MM.1S (cell line): ENCODE measurements around the gene KIF17.
A peak's percentile ranks its signal among the peaks of the same experiment; 100 is the strongest.

Source experiments
- DNase-seq: peaks from one replicate; pipeline ENCODE4 v3.0.0-alpha.2; 2015
- H2AFZ ChIP-seq: fragments of 300-600 bp; sonication (generic); 2 replicates; pipeline ENCODE4 v1.6.0; 2016; ENCODE audit warnings: antibody characterized with exemption, low read length
- H3F3A ChIP-seq: fragments of 300-600 bp; sonication (generic); 2 replicates; pipeline ENCODE4 v1.6.1; 2016; ENCODE audit warnings: mild to moderate bottlenecking, antibody characterized with exemption, low read length, moderate library complexity, mixed read lengths; ENCODE audit not compliant: insufficient read depth
- H3K27ac ChIP-seq: fragments of 300-600 bp; sonication (generic); 2 replicates; pipeline ENCODE4 v1.5.1; 2016; ENCODE audit warnings: mild to moderate bottlenecking, low read length
- H3K27me3 ChIP-seq: fragments of 300-600 bp; sonication (generic); replicated peaks from 2 replicates; pipeline ENCODE4 v1.6.0; 2016; ENCODE audit warnings: low read length; ENCODE audit not compliant: insufficient read depth
- H3K36me3 ChIP-seq: fragments of 300-600 bp; sonication (generic); replicated peaks from 2 replicates; pipeline ENCODE4 v1.6.1; 2016; ENCODE audit warnings: mild to moderate bottlenecking, low read length, mixed read lengths; ENCODE audit not compliant: insufficient read depth
- H3K4me1 ChIP-seq: fragments of 300-600 bp; sonication (generic); 2 replicates; pipeline ENCODE4 v1.6.1; 2016; ENCODE audit warnings: low read length, mixed read lengths
- H3K4me2 ChIP-seq: fragments of 300-600 bp; sonication (generic); 2 replicates; pipeline ENCODE4 v1.6.0; 2016; ENCODE audit warnings: low read depth, low read length
- H3K4me3 ChIP-seq: fragments of 300-600 bp; sonication (generic); 2 replicates; pipeline ENCODE4 v1.5.1; 2016; ENCODE audit warnings: low read length, mixed read lengths
- H3K79me2 ChIP-seq: fragments of 300-600 bp; sonication (generic); 2 replicates; pipeline ENCODE4 v1.6.1; 2016; ENCODE audit warnings: mixed run types, low read length, mixed read lengths
- H3K9ac ChIP-seq: fragments of 300-600 bp; sonication (generic); 2 replicates; pipeline ENCODE4 v1.6.1; 2016; ENCODE audit warnings: low read length, mixed read lengths
- H3K9me2 ChIP-seq: fragments of 300-600 bp; sonication (generic); replicated peaks from 2 replicates; pipeline ENCODE4 v1.6.1; 2016; ENCODE audit warnings: mild to moderate bottlenecking, low read length, mixed read lengths; ENCODE audit not compliant: insufficient read depth
- H3K9me3 ChIP-seq: fragments of 300-600 bp; sonication (generic); replicated peaks from 2 replicates; pipeline ENCODE4 v1.6.1; 2016; ENCODE audit warnings: mild to moderate bottlenecking, low read length, mixed read lengths; ENCODE audit not compliant: insufficient read depth
- H4K20me1 ChIP-seq: fragments of 300-600 bp; sonication (generic); 2 replicates; pipeline ENCODE4 v1.6.1; 2016; ENCODE audit warnings: mild to moderate bottlenecking, low read length, moderate library complexity, mixed read lengths; ENCODE audit not compliant: insufficient read depth
- EZH2 ChIP-seq: fragments of 300-600 bp; sonication (generic); optimal IDR thresholded peaks from 2 replicates; pipeline ENCODE3; 2017; ENCODE audit warnings: low read depth, mild to moderate bottlenecking, antibody characterized with exemption, low read length, mixed read lengths
- EZH2phosphoT487 ChIP-seq: fragments of 300-600 bp; sonication (generic); IDR thresholded peaks from 2 replicates; pipeline ENCODE4 v1.6.1; 2018; ENCODE audit warnings: antibody characterized with exemption, low read length
- TF ChIP-seq, protein P1 (sequence below): fragments of 300-600 bp; sonication (generic); IDR thresholded peaks from 2 replicates; pipeline ENCODE4 v1.5.1; 2016; ENCODE audit warnings: antibody characterized with exemption, low read length, mixed read lengths

Gene KIF17

DNA sequence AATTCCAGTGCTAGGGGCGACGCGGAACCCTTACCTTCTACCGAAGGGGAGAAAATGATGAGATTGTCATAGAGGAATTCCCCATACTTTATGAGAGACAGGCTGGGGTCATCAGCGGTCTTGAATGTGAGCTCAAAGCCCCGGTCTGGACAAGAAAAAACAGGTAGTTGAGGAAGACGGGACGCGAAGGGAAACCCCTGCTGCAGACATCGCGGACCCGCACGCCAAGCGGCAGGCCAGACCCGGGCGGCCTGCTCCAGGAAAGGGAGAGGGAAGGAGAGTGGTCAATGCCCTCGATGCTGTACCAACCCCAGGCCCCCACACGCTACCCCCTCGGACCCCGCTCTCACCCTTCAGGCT is 57.0 kb downstream of the KIF17 start:
- Histone ChIP-seq H3K9me2 (no peaks in the 10 kb centered on the region), H3K9me3 (no peaks in the 10 kb centered on the region), H3K27me3 (no peaks in the 10 kb centered on the region), H3K27ac (peak overlapping the region; percentile 22; the same call in 1 of the 2 replicates), H3K36me3 (no peaks in the 10 kb centered on the region), H3K79me2 (peaks cover 54% of the 10 kb centered on the region), H3K9ac (peak overlapping the region; percentile 88), H3K4me3 (peak overlapping the region; percentile 93), H2AFZ (peak overlapping the region; percentile 50), H3K4me1 (peaks cover 29% of the 10 kb centered on the region), H3K4me2 (peak overlapping the region; percentile 89), H3F3A (no peaks in the 10 kb centered on the region; the same call in 1 of the 2 replicates), H4K20me1 (0 out of 2 replicates have a peak, but pooled peaks cover 9% of the 10 kb centered on the region)
- DNase-seq, result no peak
- no peak for TF ChIP-seq EZH2phosphoT487
- TF ChIP-seq EZH2, result no peak
- TF ChIP-seq, protein P1, sequence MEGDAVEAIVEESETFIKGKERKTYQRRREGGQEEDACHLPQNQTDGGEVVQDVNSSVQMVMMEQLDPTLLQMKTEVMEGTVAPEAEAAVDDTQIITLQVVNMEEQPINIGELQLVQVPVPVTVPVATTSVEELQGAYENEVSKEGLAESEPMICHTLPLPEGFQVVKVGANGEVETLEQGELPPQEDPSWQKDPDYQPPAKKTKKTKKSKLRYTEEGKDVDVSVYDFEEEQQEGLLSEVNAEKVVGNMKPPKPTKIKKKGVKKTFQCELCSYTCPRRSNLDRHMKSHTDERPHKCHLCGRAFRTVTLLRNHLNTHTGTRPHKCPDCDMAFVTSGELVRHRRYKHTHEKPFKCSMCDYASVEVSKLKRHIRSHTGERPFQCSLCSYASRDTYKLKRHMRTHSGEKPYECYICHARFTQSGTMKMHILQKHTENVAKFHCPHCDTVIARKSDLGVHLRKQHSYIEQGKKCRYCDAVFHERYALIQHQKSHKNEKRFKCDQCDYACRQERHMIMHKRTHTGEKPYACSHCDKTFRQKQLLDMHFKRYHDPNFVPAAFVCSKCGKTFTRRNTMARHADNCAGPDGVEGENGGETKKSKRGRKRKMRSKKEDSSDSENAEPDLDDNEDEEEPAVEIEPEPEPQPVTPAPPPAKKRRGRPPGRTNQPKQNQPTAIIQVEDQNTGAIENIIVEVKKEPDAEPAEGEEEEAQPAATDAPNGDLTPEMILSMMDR, result no peak

DNA sequence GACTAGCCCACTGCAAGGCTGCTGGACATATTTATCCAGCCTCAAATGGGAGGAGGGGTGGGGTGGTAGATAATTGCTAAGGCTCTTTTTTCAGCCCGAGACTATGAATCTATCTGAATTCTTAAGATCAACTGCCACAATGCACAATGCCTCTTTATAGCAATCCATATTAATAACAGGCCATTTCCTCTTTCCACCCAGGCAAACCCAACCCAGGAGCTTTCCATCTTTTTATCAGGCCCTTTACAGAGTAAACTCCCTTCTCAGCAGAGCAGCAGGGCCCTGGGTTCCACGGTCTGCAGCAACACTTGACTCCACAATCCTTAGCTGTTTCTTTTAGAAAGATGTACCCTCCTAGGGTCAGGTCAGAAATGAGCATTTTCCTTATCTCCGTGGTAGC is 57.4 kb downstream of the KIF17 start:
- Histone ChIP-seq H3K9me2 (no peaks in the 10 kb centered on the region), H3K27me3 (no peaks in the 10 kb centered on the region), H2AFZ (0 out of 2 replicates have a peak overlapping the region, but pooled peaks have one; percentile 50), H3K9ac (peak overlapping the region; percentile 88), H3K4me2 (peak overlapping the region; percentile 89), H3K4me3 (peak overlapping the region; percentile 93), H3K27ac (peak overlapping the region; percentile 22; the same call in 1 of the 2 replicates), H3F3A (no peaks in the 10 kb centered on the region; the same call in 1 of the 2 replicates), H3K4me1 (peaks cover 29% of the 10 kb centered on the region), H4K20me1 (0 out of 2 replicates have a peak, but pooled peaks cover 9% of the 10 kb centered on the region), H3K9me3 (no peaks in the 10 kb centered on the region), H3K79me2 (peaks cover 57% of the 10 kb centered on the region), H3K36me3 (0 out of 2 replicates have a peak, but pooled peaks cover 3% of the 10 kb centered on the region)
- TF ChIP-seq EZH2 (no peak), EZH2phosphoT487 (no peak)
- TF ChIP-seq, protein P1, result no peak
- no peak for DNase-seq

DNA sequence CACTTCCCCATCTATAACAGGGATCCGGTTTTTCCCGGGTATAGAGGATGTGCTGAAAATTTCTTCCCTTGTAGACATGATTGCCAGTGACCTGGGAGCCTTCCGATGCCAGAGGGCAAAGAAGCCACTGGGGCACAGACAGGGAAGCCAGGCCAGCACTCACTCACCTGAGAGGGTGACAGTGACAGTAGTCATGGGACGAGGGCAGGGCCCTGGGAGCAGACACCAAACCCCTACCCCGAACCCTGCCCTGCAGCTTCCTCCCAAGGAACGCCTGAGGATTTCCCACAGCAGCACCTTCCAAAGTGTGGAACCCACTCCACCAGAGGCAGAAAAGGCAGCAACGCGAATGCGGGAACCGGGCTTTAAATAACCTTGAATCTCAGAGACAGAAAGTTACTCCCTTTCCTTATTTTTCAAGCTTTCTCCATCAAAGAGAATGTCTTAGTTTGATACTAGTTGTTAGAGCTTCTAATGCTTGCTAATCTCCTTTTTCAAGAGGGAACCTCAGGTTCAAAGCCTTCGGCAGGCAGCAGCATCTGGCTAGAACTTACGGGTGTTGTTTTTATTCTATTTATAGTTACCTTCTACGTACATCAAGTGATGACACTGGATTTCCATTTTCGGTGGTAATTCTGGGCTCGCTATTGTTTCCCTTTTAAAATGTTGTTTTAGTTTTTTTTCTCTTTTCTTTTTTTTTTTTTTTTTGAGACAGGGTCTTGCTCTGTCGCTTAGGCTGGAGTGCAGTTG is 59.5 kb downstream of the KIF17 start:
- peaks cover 57% of the 10 kb centered on the region for H3K79me2 ChIP-seq
- 0 out of 2 replicates have a peak, but pooled peaks cover 9% of the 10 kb centered on the region for H4K20me1 ChIP-seq
- peak overlapping the region; percentile 66; the same call in 1 of the 2 replicates for H3K27ac ChIP-seq
- peaks cover 10% of the 10 kb centered on the region; the same call in 1 of the 2 replicates for H3K36me3 ChIP-seq
- no peak overlapping the region for H2AFZ ChIP-seq
- TF ChIP-seq, protein P1, result no peak
- TF ChIP-seq EZH2 (no peak), EZH2phosphoT487 (no peak)
- H3K4me2 ChIP-seq, result peak overlapping the region; percentile 89
- no peaks in the 10 kb centered on the region for H3K9me2 ChIP-seq
- peak; percentile 73 for DNase-seq
- H3K4me3 ChIP-seq, result no peak overlapping the region; the same call in 1 of the 2 replicates
- H3K4me1 ChIP-seq, result peaks cover 29% of the 10 kb centered on the region
- no peaks in the 10 kb centered on the region for H3K9me3 ChIP-seq
- H3K9ac ChIP-seq, result peak overlapping the region; percentile 31; the same call in 1 of the 2 replicates
- H3K27me3 ChIP-seq, result no peaks in the 10 kb centered on the region
- H3F3A ChIP-seq, result no peaks in the 10 kb centered on the region; the same call in 1 of the 2 replicates
